ENCODE measurements around the gene CAPN12. TPM values are rescaled to one million over a fixed set of nuclear protein-coding genes. Genes with fewer than 3 reads are reported as not detected.

Gene CAPN12
- total and polyA plus RNA-seq, 12 donors = 0.15 to 3.6 (median 0.63) TPM

DNA sequence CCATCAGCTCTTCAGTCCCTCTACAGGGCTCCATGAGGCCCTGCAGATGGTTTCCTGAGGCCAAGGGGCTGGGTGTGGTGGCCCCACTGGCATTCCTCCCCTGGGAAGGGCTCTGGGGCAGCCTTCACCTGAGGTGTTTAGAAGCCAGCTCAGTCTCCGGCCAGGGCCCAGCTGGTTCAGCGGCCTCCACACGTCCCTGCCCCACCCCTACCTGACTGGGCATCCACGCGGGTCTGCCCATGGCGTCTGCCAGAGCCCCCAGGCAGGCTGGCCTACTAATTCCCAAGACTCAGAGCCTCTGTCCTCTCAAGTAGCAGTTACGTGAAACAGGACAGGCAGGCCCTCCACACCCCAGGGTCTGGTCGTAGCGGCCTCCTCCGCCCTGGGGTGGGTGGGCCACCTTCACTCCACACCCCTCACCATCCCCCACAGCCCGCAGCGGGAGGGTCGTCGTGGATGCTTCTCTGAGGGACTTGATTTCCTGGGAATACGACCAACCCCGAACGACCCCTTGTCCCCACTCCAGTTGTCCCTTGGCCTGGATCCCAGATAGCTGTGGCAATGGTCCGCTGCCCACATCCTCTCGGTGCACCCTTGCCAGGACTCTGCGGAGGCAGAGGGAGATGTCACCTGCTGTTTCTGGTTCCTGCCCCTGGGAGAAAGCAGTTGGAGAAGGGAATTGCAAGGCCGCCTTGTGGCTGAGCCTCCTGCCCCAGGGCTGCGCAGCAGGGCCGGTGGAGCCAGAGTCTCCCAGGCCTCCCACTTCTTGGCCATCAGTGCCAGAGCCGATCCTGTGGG is 24.3 kb downstream of the CAPN12 start:
- TF ChIP-seq CTCF (IDR thresholded peaks at IDR 0.05) = peak in 3 of 9 donors; percentile 8 to 17 (median 16)
- DNase-seq (no peak), ATAC-seq (peak in 3 of 8 donors; percentile 4 to 17 (median 8))
- Histone ChIP-seq H3K27ac (peak overlapping the region; percentile 58 to 93 (median 89)), H3K36me3 (peaks cover 8 to 100% (median 88%) of the 10 kb centered on the region in 9 donors), H3K27me3 (no peaks in the 10 kb centered on the region), H3K4me1 (peaks cover 40 to 88% (median 66%) of the 10 kb centered on the region in 9 donors), H3K4me3 (no peak overlapping the region), H3K9me3 (no peaks in the 10 kb centered on the region)
- intact Hi-C loops (cut with DNase I) = loop anchor here in 5 of 10 donors (5.0 to 10.0 kb wide), 5 partner anchors 68 to 175 kb away; partner anchors contain the start of genes ACTN4 (in 1 of the 5), ECH1 (in 1 of the 5) and HNRNPL (in 1 of the 5)
- 46 to 54% methylated on average over 24 of the region's 24 CpGs for WGBS, 2 donors

DNA sequence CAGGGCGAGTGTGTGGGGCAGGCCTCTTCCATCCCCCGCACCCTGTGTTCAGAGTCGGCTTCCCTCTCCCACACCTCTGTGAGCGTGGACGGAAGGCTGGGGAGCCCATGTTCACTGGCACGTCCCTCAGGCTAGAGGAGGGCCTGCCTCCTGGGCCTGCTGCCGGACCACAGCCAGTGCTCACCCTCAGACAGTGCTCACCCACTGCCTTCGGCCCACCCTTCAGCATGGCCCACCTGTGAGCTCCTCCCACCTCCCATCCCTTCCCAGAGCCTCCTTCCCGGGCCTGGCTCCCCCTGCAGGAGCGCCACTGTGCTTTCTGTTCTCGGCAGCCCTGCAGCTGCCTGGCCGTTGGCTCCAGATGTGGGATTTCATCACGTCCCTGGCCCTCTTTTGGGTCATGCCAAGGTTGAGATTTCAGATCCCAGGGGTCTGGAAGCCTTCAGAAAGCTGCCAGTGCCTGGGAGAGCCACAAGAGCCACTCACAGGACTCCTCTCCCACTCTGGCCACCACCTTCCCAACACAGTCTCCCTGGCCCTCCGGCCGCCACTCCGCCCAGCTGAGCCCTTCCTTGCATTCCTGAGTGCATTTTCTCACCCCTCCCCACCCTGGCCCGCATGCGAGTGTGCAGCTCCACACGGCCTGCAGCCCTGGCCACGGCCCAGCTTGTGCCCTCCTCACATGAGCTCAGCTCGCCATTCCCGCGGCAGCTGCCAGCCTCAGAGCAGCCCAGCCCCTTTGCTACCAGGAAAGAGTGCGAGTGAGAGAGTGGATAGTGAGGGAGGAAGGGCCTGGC is 25.3 kb downstream of the CAPN12 start:
- peak; percentile 13 to 62 (median 39) for TF ChIP-seq CTCF (IDR thresholded peaks at IDR 0.05)
- DNase-seq = peak; percentile 70 to 80
- H3K36me3 ChIP-seq = peaks cover 3 to 100% (median 86%) of the 10 kb centered on the region in 9 donors
- no peaks in the 10 kb centered on the region for H3K9me3 ChIP-seq
- no peaks in the 10 kb centered on the region for H3K27me3 ChIP-seq
- H3K27ac ChIP-seq = peak overlapping the region; percentile 58 to 93 (median 89)
- 37 to 49% methylated on average over 24 of the region's 24 CpGs for WGBS, 2 donors
- no peak overlapping the region for H3K4me3 ChIP-seq
- intact Hi-C loops (cut with DNase I) = loop anchor here in 1 of 10 donors (5.0 kb wide), 1 partner anchor 67 kb away; no protein-coding TSS in a partner anchor
- peaks cover 45 to 98% (median 76%) of the 10 kb centered on the region in 9 donors for H3K4me1 ChIP-seq
- peak; percentile 17 to 57 (median 38) for ATAC-seq

DNA sequence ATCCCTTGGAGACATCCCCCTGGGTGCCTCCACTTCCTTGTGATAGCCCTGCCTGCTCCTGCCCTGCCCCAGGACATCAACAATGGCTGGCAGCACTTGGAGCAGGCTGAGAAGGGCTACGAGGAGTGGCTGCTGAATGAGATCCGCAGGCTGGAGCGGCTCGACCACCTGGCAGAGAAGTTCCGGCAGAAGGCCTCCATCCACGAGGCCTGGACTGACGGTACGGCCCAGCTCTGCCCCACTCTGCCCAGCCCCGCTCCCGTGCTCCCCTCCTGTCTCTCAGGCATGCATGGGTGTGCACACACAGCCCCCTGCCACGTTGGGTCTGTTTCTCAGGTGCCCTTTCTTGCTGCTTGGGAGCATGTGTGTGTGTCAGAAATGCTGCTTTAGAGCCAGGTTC is 26.4 kb downstream of the CAPN12 start:
- intact Hi-C loops (cut with DNase I) = loop anchor here in 2 of 10 donors (2.0 to 5.0 kb wide), 2 partner anchors 66 to 69 kb away; no protein-coding TSS in a partner anchor
- Histone ChIP-seq H3K9me3 (no peaks in the 10 kb centered on the region), H3K27ac (peak overlapping the region in 8 of 10 donors; percentile 71 to 93 (median 90)), H3K4me1 (peaks cover 55 to 100% (median 79%) of the 10 kb centered on the region in 9 donors), H3K36me3 (peaks cover 3 to 100% (median 75%) of the 10 kb centered on the region in 9 donors), H3K27me3 (no peaks in the 10 kb centered on the region), H3K4me3 (no peak overlapping the region)
- DNase-seq (no peak), ATAC-seq (no peak)
- 83 to 87% methylated on average over 11 of the region's 11 CpGs for WGBS, 2 donors
- TF ChIP-seq CTCF (IDR thresholded peaks at IDR 0.05) = no peak

GRCh38 chr19:38717051-38717450 is 27.2 kb downstream of the CAPN12 start:
- DNase-seq (no peak), ATAC-seq (no peak)
- 94 to 95% methylated on average over 17 of the region's 17 CpGs for WGBS, 2 donors
- TF ChIP-seq CTCF (IDR thresholded peaks at IDR 0.05) = no peak
- H3K4me1 ChIP-seq = peaks cover 61 to 100% (median 79%) of the 10 kb centered on the region in 9 donors
- no peaks in the 10 kb centered on the region for H3K27me3 ChIP-seq
- no peaks in the 10 kb centered on the region for H3K9me3 ChIP-seq
- H3K27ac ChIP-seq = peak overlapping the region in 9 of 10 donors; percentile 14 to 93 (median 87)
- H3K4me3 ChIP-seq = no peak overlapping the region
- peaks cover 3 to 100% (median 67%) of the 10 kb centered on the region in 9 donors for H3K36me3 ChIP-seq
- intact Hi-C loops (cut with DNase I) = loop anchor here in 2 of 10 donors (2.0 to 5.0 kb wide), 2 partner anchors 65 to 68 kb away; no protein-coding TSS in a partner anchor

Data from heart right ventricle (tissue), 16 donors.